Caco-2 (cell line): ENCODE data around the gene TUBB3. TPM values are rescaled to one million over a fixed set of nuclear protein-coding genes. Genes with fewer than 3 reads are reported as not detected.

ENCODE experiments used
- BruUV-seq: library from RNA; stranded (reverse); fragments of 400-500 nt; replicated peaks from 2 replicates; lab custom pipeline; 2021; lab: Mats Ljungman, UMichigan
- CTCF ChIA-PET: fragments of 300-600 bp; sonication (Branson Sonifier 250); formaldehyde crosslinking; loops from one replicate; lab custom pipeline; 2022; ENCODE audit warnings: antibody characterized with exemption; lab: Charles Lee
- POLR2A ChIA-PET: fragments of 300-600 bp; sonication (Branson Sonifier 250); formaldehyde crosslinking; loops from one replicate; lab custom pipeline; 2022; ENCODE audit warnings: antibody characterized with exemption; lab: Charles Lee
- DNase-seq, 2 experiments: peaks; one replicate each; pipeline versions ENCODE4 v3.0.0 to v3.0.0-alpha.2; 2020 to 2022
- H3K27me3 ChIP-seq: replicated peaks from 2 replicates; pipeline ENCODE4 v1.6.0; 2011; ENCODE audit warnings: low read length; ENCODE audit not compliant: control insufficient read depth, insufficient read depth
- H3K36me3 ChIP-seq: 2 replicates; pipeline ENCODE4 v1.5.1; 2011; ENCODE audit warnings: low read length; ENCODE audit not compliant: control insufficient read depth, insufficient read depth
- H3K4me1 ChIP-seq: fragments of 250-450 bp; sonication (Bioruptor Pico); 2 replicates; pipeline ENCODE4 v1.5.1; 2020; ENCODE audit warnings: mild to moderate bottlenecking
- H3K4me3 ChIP-seq: 2 replicates; pipeline ENCODE4 v1.5.1; 2011; ENCODE audit warnings: low read depth, mild to moderate bottlenecking, control low read depth, low read length
- H3K9me3 ChIP-seq: fragments of 250-450 bp; sonication (Bioruptor Pico); 2 replicates; pipeline ENCODE4 v1.5.1; 2020; ENCODE audit warnings: mild to moderate bottlenecking, moderate library complexity
- H3K27ac Mint-ChIP-seq: one replicate; pipeline ENCODE4 v1.8.0; 2022; ENCODE audit warnings: mixed read lengths; ENCODE audit not compliant: unreplicated experiment
- H3K27me3 Mint-ChIP-seq: one replicate; pipeline ENCODE4 v1.8.0; 2022; ENCODE audit warnings: mixed read lengths; ENCODE audit not compliant: insufficient read depth, unreplicated experiment
- H3K36me3 Mint-ChIP-seq: one replicate; pipeline ENCODE4 v1.8.0; 2022; ENCODE audit warnings: mild to moderate bottlenecking, mixed read lengths; ENCODE audit not compliant: insufficient read depth, unreplicated experiment
- H3K4me1 Mint-ChIP-seq: one replicate; pipeline ENCODE4 v1.8.0; 2022; ENCODE audit warnings: low read depth, mixed read lengths; ENCODE audit not compliant: unreplicated experiment
- H3K4me3 Mint-ChIP-seq: one replicate; pipeline ENCODE4 v1.8.0; 2022; ENCODE audit warnings: mild to moderate bottlenecking, moderate library complexity, mixed read lengths; ENCODE audit not compliant: unreplicated experiment
- H3K9me3 Mint-ChIP-seq: one replicate; pipeline ENCODE4 v1.8.0; 2022; ENCODE audit warnings: mixed read lengths; ENCODE audit not compliant: unreplicated experiment
- intact Hi-C: fragments of 100-400 bp; cut with micrococcal nuclease; formaldehyde crosslinking; loops from one replicate; pipeline ENCODE4 v1.10.0; 2022; ENCODE audit not compliant: unreplicated experiment
- total RNA-seq: library from RNA; stranded (reverse); gene quantifications from 2 replicates; pipeline ENCODE4 v1.2.3, GENCODE V29; 2022
- TF ChIP-seq, protein P1 (sequence below), 2 experiments: fragments of 200-600 bp in 1 of 2; IDR thresholded peaks; 1 replicate in 1 of 2; 2 replicates in 1 of 2; pipeline versions ENCODE4 v1.5.1 to v1.8.0; 2011 to 2022; ENCODE audit warnings: antibody characterized with exemption in 1 of 2, control low read depth in 1 of 2, inconsistent platforms in 1 of 2, low read depth in 1 of 2, low read length in 1 of 2, mild to moderate bottlenecking in 1 of 2, moderate library complexity in 1 of 2; ENCODE audit not compliant: insufficient read depth in 1 of 2, severe bottlenecking in 1 of 2, unreplicated experiment in 1 of 2

TUBB3 gene
- total RNA-seq, 1 experiment from 2014 or later: 31.3 TPM

DNA sequence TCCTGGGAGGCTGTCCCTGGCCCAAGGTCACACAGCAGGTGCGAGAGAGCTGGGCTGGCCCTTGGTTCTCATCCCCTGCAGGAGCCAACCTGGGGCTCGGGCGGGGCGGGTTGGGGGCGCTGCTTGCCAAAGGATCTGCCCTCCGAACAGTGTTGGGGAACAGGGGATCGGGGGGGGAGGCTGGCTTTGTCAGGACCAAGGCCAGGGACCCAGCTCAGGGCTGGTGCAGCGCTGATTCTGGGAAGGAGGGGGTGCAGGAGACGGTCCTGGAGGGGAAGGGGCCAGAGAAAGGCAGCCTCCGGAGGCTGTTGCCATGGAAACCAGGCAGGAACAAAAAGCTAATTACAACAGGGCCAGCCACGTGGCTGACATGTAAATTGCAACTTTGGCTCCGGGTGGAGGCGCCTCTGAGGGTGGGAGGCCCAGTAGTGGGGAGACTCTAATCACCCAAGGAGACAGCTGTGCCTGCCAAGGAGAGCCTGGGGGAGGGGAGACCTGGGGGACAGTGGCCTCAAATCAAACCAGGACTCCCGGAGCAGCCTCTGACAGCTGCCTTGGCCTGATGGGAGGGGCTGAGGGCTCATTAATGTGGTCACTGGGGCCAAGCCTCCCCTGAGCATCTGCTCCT is 1.3 kb downstream of the TUBB3 start:
- Mint-ChIP-seq H3K27me3 (no peaks in the 10 kb centered on the region), H3K36me3 (peaks cover 27% of the 10 kb centered on the region), H3K9me3 (no peaks in the 10 kb centered on the region), H3K27ac (no peak overlapping the region), H3K4me3 (peak overlapping the region; percentile 85), H3K4me1 (peaks cover 6% of the 10 kb centered on the region)
- H3K9me3 ChIP-seq: no peaks in the 10 kb centered on the region
- H3K36me3 ChIP-seq: no peaks in the 10 kb centered on the region
- peaks cover 31% of the 10 kb centered on the region for H3K4me1 ChIP-seq
- TF ChIP-seq, protein P1, sequence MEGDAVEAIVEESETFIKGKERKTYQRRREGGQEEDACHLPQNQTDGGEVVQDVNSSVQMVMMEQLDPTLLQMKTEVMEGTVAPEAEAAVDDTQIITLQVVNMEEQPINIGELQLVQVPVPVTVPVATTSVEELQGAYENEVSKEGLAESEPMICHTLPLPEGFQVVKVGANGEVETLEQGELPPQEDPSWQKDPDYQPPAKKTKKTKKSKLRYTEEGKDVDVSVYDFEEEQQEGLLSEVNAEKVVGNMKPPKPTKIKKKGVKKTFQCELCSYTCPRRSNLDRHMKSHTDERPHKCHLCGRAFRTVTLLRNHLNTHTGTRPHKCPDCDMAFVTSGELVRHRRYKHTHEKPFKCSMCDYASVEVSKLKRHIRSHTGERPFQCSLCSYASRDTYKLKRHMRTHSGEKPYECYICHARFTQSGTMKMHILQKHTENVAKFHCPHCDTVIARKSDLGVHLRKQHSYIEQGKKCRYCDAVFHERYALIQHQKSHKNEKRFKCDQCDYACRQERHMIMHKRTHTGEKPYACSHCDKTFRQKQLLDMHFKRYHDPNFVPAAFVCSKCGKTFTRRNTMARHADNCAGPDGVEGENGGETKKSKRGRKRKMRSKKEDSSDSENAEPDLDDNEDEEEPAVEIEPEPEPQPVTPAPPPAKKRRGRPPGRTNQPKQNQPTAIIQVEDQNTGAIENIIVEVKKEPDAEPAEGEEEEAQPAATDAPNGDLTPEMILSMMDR (IDR thresholded peaks at IDR 0.05; ENCODE audit: insufficient read depth in 1 of 2, low read depth in 1 of 2, low read length in 1 of 2, severe bottlenecking in 1 of 2, unreplicated experiment in 1 of 2): no peak
- ChIA-PET POLR2A (interaction anchor here (0.7 to 1.5 kb wide), 4 partner anchors 16 to 1806 kb away, joined by 3 to 4 read pairs (median 4); no protein-coding TSS in a partner anchor), CTCF (interaction anchor here (0.7 kb wide), 1 partner anchor 770 kb away, joined by 5 read pairs; no protein-coding TSS in a partner anchor)
- DNase-seq: peak in 1 of 2 experiments; percentile 62
- intact Hi-C loops: loop anchor here (10.0 kb wide), 1 partner anchor 100 kb away; the partner anchor contains the start of gene SPIRE2
- H3K4me3 ChIP-seq: peak overlapping the region; percentile 72
- 0 out of 2 replicates have a peak, but pooled peaks cover 2% of the 10 kb centered on the region for H3K27me3 ChIP-seq
- BruUV-seq: no TSS peak

DNA sequence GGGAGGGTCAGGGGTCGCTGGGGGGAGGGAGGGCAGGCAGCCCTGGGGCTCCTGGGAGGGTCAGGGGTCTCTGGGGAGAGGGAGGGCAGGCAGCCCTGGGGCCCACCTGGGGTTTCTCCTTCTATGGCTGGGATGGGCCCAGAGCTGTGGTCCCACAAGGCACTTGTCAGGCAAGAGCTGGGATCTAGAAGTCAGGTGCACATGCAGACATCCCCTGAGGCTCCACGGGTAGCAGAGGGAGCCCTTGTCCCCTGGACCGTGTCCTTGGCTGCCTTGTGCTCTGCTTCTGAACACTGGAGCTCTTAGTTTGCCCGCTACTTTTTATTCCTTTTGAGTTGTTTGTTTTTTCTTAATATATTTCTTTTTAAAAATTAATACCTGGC is 1.8 kb downstream of the TUBB3 start:
- H3K4me1 Mint-ChIP-seq: peaks cover 3% of the 10 kb centered on the region
- H3K4me3 ChIP-seq: no peak overlapping the region

DNA sequence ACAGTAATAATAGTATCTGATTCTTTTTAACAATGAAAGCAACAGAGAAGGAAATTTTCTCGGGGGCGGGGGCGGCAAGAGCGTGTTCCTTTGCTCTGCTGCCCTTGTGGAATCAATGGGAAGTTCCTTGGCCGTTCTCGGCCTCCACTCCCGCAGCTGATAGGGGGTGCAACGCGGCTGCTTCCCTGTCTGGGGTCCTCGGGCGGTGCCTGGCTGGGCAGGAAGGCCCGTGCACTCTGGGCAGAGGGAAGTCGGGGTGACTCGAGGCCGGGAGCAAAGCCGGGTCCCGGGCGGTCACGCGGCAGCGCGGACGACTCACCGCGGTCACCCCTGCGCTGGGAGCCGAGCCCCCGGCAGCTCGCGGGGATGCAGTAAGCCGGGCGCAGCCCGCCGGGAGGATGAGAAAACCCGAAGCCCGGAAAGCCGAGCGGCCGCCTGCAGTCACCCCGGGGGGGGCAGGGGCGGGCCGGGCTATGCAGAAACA is 2.5 kb downstream of the TUBB3 start:
- H3K4me3 Mint-ChIP-seq: peak overlapping the region; percentile 70
- Histone ChIP-seq H3K4me3 (peak overlapping the region; percentile 52), H3K27me3 (0 out of 2 replicates have a peak, but pooled peaks cover 2% of the 10 kb centered on the region), H3K9me3 (no peaks in the 10 kb centered on the region), H3K4me1 (peaks cover 31% of the 10 kb centered on the region), H3K36me3 (no peaks in the 10 kb centered on the region)
- intact Hi-C loops: loop anchor here (10.0 kb wide), 1 partner anchor 101 kb away; the partner anchor contains the start of gene SPIRE2
- H3K4me1 Mint-ChIP-seq: no peaks in the 10 kb centered on the region
- no peaks in the 10 kb centered on the region for H3K27me3 Mint-ChIP-seq
- ChIA-PET CTCF (interaction anchor here (0.7 kb wide), 1 partner anchor 187 kb away, joined by 3 read pairs; no protein-coding TSS in a partner anchor), POLR2A (no interaction called here)
- TF ChIP-seq, protein P1 (IDR thresholded peaks at IDR 0.05; ENCODE audit: insufficient read depth in 1 of 2, low read depth in 1 of 2, low read length in 1 of 2, severe bottlenecking in 1 of 2, unreplicated experiment in 1 of 2): no peak
- peaks cover 19% of the 10 kb centered on the region for H3K36me3 Mint-ChIP-seq
- no TSS peak for BruUV-seq
- DNase-seq: no peak
- H3K27ac Mint-ChIP-seq: no peak overlapping the region
- H3K9me3 Mint-ChIP-seq: no peaks in the 10 kb centered on the region

More for the DNA sequence above, 1.8 kb downstream of the TUBB3 start:
- Histone ChIP-seq H3K36me3 (no peaks in the 10 kb centered on the region), H3K4me1 (peaks cover 31% of the 10 kb centered on the region), H3K27me3 (0 out of 2 replicates have a peak, but pooled peaks cover 2% of the 10 kb centered on the region), H3K9me3 (no peaks in the 10 kb centered on the region)
- peak overlapping the region; percentile 70 for H3K4me3 Mint-ChIP-seq
- H3K27ac Mint-ChIP-seq: no peak overlapping the region
- no peak for DNase-seq
- no peaks in the 10 kb centered on the region for H3K27me3 Mint-ChIP-seq
- H3K36me3 Mint-ChIP-seq: peaks cover 22% of the 10 kb centered on the region
- no peaks in the 10 kb centered on the region for H3K9me3 Mint-ChIP-seq
- intact Hi-C loops: loop anchor here (10.0 kb wide), 1 partner anchor 100 kb away; the partner anchor contains the start of gene SPIRE2
- no TSS peak for BruUV-seq
- POLR2A ChIA-PET: interaction anchor here (0.7 to 1.5 kb wide), 3 partner anchors 46 to 1806 kb away, joined by 3 to 4 read pairs (median 4); no protein-coding TSS in a partner anchor
- CTCF ChIA-PET: interaction anchor here (0.7 kb wide), 1 partner anchor 186 kb away, joined by 3 read pairs; no protein-coding TSS in a partner anchor
- TF ChIP-seq, protein P1 (IDR thresholded peaks at IDR 0.05; ENCODE audit: insufficient read depth in 1 of 2, low read depth in 1 of 2, low read length in 1 of 2, severe bottlenecking in 1 of 2, unreplicated experiment in 1 of 2): no peak
